Upper lobe of left lung (tissue), 4 donors: ENCODE results near the gene ATP10A.

Experiments used
- EP300 ChIP-seq, 4 donors: sonication (generic); formaldehyde crosslinking; IDR thresholded peaks; one replicate each; pipeline ENCODE4 v1.5.1; 2017; ENCODE audit warnings: antibody characterized with exemption in 4 of 4, control low read depth in 2 of 4
- POLR2A ChIP-seq, 4 donors: fragments of 450-650 bp; IDR thresholded peaks; one replicate each; pipeline ENCODE4 v1.5.1; 2016 to 2017; ENCODE audit warnings: antibody characterized with exemption in 4 of 4, mild to moderate bottlenecking in 2 of 4
- POLR2AphosphoS5 ChIP-seq, 2 donors: sonication (generic); formaldehyde crosslinking; IDR thresholded peaks; one replicate each; pipeline ENCODE4 v1.5.1; 2017; ENCODE audit warnings: antibody characterized with exemption in 2 of 2
- TF ChIP-seq, protein P1 (sequence below), 6 experiments: fragments of 450-650 bp in 4 of 6; fragments of 200-600 bp in 2 of 6; sonication (generic) in 2 of 6; IDR thresholded peaks; one replicate each; pipeline ENCODE4 v1.5.1; 2016 to 2019; ENCODE audit warnings: antibody characterized with exemption in 6 of 6

DNA sequence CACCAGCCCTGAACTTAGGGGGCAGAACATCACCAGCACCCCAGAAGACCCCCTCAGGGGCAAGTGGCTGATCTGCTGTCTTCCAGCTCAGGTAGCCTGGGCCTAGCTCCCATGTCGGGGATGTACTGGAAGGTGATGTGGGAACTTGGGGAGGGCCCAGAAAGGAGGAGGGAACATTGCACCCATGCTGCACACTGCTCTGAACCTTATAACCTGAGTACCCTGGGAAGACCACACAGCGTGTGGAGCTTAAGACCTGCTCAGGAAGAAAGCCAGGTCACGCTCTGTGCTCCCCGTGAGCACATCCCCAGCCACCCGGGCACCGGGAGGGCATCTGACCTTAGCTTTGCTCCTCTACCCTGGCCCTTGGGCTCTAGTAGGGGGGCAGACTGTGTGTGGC is 159.4 kb downstream of the ATP10A start:
- TF ChIP-seq, protein P1, sequence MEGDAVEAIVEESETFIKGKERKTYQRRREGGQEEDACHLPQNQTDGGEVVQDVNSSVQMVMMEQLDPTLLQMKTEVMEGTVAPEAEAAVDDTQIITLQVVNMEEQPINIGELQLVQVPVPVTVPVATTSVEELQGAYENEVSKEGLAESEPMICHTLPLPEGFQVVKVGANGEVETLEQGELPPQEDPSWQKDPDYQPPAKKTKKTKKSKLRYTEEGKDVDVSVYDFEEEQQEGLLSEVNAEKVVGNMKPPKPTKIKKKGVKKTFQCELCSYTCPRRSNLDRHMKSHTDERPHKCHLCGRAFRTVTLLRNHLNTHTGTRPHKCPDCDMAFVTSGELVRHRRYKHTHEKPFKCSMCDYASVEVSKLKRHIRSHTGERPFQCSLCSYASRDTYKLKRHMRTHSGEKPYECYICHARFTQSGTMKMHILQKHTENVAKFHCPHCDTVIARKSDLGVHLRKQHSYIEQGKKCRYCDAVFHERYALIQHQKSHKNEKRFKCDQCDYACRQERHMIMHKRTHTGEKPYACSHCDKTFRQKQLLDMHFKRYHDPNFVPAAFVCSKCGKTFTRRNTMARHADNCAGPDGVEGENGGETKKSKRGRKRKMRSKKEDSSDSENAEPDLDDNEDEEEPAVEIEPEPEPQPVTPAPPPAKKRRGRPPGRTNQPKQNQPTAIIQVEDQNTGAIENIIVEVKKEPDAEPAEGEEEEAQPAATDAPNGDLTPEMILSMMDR (IDR thresholded peaks at IDR 0.05): no peak
- no peak for TF ChIP-seq EP300 (IDR thresholded peaks at IDR 0.05)
- TF ChIP-seq POLR2AphosphoS5 (IDR thresholded peaks at IDR 0.05): no peak
- TF ChIP-seq POLR2A (IDR thresholded peaks at IDR 0.05): no peak
